ENCODE data around the gene SFRP4.

GRCh38 chr7:37916673-37917660 is at the start of gene SFRP4:
- TF ChIP-seq CTCF (conservative IDR thresholded peaks at IDR 0.05 in 1 of 2, IDR thresholded peaks at IDR 0.05 in 1 of 2; ENCODE audit: low read depth in 1 of 2, low read length in 2 of 2) (peak; percentile 67 to 76), EZH2 (IDR thresholded peaks at IDR 0.05; ENCODE audit: low read length, missing control alignments) (no peak)

Data from fibroblast of lung (primary cell).